Liver (tissue), 9 donors: ENCODE measurements around the gene MYMK. TPM values are rescaled to one million over a fixed set of nuclear protein-coding genes. Genes with fewer than 3 reads are reported as not detected.

Experiments
- DNase-seq: peaks from one replicate; pipeline ENCODE4 v3.0.0-alpha.2; 2017; ENCODE audit warnings: low spot score
- H3K27ac ChIP-seq, 2 donors: one replicate each; pipeline ENCODE4 v1.7.0; 2013; ENCODE audit warnings: inconsistent platforms in 2 of 2, low read length in 2 of 2, control low read depth in 1 of 2, low read depth in 1 of 2, mild to moderate bottlenecking in 1 of 2
- H3K27me3 ChIP-seq, 4 donors: one replicate each; pipeline versions ENCODE4 v1.6.1 to v1.7.0; 2013; ENCODE audit warnings: low read length in 3 of 4, inconsistent platforms in 1 of 4, mild to moderate bottlenecking in 1 of 4, moderate library complexity in 1 of 4; ENCODE audit not compliant: control insufficient read depth in 4 of 4, insufficient read depth in 4 of 4
- H3K36me3 ChIP-seq, 4 donors: one replicate each; pipeline versions ENCODE4 v1.6.1 to v1.7.0; 2013; ENCODE audit warnings: low read length in 3 of 4, mild to moderate bottlenecking in 3 of 4, low read depth in 1 of 4, moderate library complexity in 1 of 4; ENCODE audit not compliant: control insufficient read depth in 4 of 4, insufficient read depth in 3 of 4
- H3K4me1 ChIP-seq, 4 donors: one replicate each; pipeline versions ENCODE4 v1.6.1 to v1.7.0; 2013; ENCODE audit warnings: low read length in 3 of 4, mild to moderate bottlenecking in 3 of 4, moderate library complexity in 1 of 4; ENCODE audit not compliant: control insufficient read depth in 4 of 4, insufficient read depth in 4 of 4
- H3K4me3 ChIP-seq, 3 donors: one replicate each; pipeline versions ENCODE4 v1.6.1 to v1.7.0; 2013; ENCODE audit warnings: low read length in 3 of 3, control low read depth in 1 of 3, low read depth in 1 of 3, mild to moderate bottlenecking in 1 of 3
- H3K9ac ChIP-seq, 2 donors: one replicate each; pipeline ENCODE4 v1.7.0; 2013; ENCODE audit warnings: low read length in 2 of 2, mild to moderate bottlenecking in 2 of 2, moderate library complexity in 2 of 2, control low read depth in 1 of 2, low read depth in 1 of 2
- H3K9me3 ChIP-seq, 4 donors: one replicate each; pipeline versions ENCODE4 v1.6.1 to v1.7.0; 2013; ENCODE audit warnings: low read length in 3 of 4; ENCODE audit not compliant: control insufficient read depth in 4 of 4
- CTCF ChIP-seq: fragments of 150-350 bp; IDR thresholded peaks from 2 replicates; pipeline ENCODE4 v1.5.1; 2017; ENCODE audit warnings: improper control_type of control experiment, low read depth, low read length; ENCODE audit not compliant: missing input control
- FOXA1 ChIP-seq: IDR thresholded peaks from 2 replicates; pipeline ENCODE4 v1.6.1; 2016; ENCODE audit warnings: antibody characterized with exemption
- FOXA2 ChIP-seq: IDR thresholded peaks from 2 replicates; pipeline ENCODE4 v1.6.1; 2016; ENCODE audit warnings: antibody characterized with exemption
- GABPA ChIP-seq, 2 donors: IDR thresholded peaks in 1 of 2; conservative IDR thresholded peaks in 1 of 2; 2 replicates each; pipeline ENCODE4 v1.6.1; 2016; ENCODE audit warnings: antibody characterized with exemption in 2 of 2, mild to moderate bottlenecking in 1 of 2, moderate library complexity in 1 of 2
- HNF4A ChIP-seq, 2 donors: conservative IDR thresholded peaks; 2 replicates each; pipeline ENCODE4 v1.6.1; 2016; ENCODE audit warnings: antibody characterized with exemption in 2 of 2, mild to moderate bottlenecking in 2 of 2
- HNF4G ChIP-seq: IDR thresholded peaks from 2 replicates; pipeline ENCODE4 v1.6.1; 2016; ENCODE audit warnings: antibody characterized with exemption
- JUND ChIP-seq, 2 donors: IDR thresholded peaks; 2 replicates each; pipeline ENCODE4 v1.6.1; 2016; ENCODE audit warnings: antibody characterized with exemption in 2 of 2
- MAX ChIP-seq: IDR thresholded peaks from 2 replicates; pipeline ENCODE4 v1.6.1; 2016; ENCODE audit warnings: antibody characterized with exemption
- NR2F2 ChIP-seq: IDR thresholded peaks from 2 replicates; pipeline ENCODE4 v1.6.1; 2016; ENCODE audit warnings: antibody characterized with exemption
- RAD21 ChIP-seq, 2 donors: IDR thresholded peaks; 2 replicates each; pipeline ENCODE4 v1.6.1; 2016; ENCODE audit warnings: antibody characterized with exemption in 2 of 2, mild to moderate bottlenecking in 2 of 2
- SP1 ChIP-seq: IDR thresholded peaks from 2 replicates; pipeline ENCODE4 v1.6.1; 2018; ENCODE audit warnings: antibody characterized with exemption, mild to moderate bottlenecking
- TAF1 ChIP-seq: conservative IDR thresholded peaks from 2 replicates; pipeline ENCODE4 v1.6.1; 2016; ENCODE audit warnings: antibody characterized with exemption, mild to moderate bottlenecking
- YY1 ChIP-seq: IDR thresholded peaks from 2 replicates; pipeline ENCODE4 v1.6.1; 2016; ENCODE audit warnings: antibody characterized with exemption, mild to moderate bottlenecking
- ZBTB33 ChIP-seq: IDR thresholded peaks from 2 replicates; pipeline ENCODE4 v1.6.1; 2016; ENCODE audit warnings: antibody characterized with exemption
- WGBS: extraction: QIAGEN DNeasy Blood & Tissue Kit; methylation state at CpG from one replicate; pipeline ENCODE4 v1.1.7; 2013; 5-methylcytosine and 5-hydroxymethylcytosine counted together
- polyA plus RNA-seq, 2 donors: library from polyadenylated mRNA; stranded (reverse) in 1 of 2; unstranded in 1 of 2; fragments of 200-250 nt in 1 of 2; fragments of >200 nt in 1 of 2; fragmentation: Nextera tagmentation in 1 of 2; extraction: Ambion mirVana in 1 of 2; gene quantifications; one replicate each; pipeline versions ENCODE4 v1.2.1 to v1.2.3, GENCODE V29; 2013 to 2015
- total RNA-seq, 2 donors: library from RNA; depleted of rRNA; stranded (reverse); fragments of >200 nt; gene quantifications; one replicate each; pipeline ENCODE4 v1.2.3, GENCODE V29; 2014
- TF ChIP-seq, protein P1 (sequence below): IDR thresholded peaks from 2 replicates; pipeline ENCODE4 v1.6.1; 2016; ENCODE audit warnings: antibody characterized with exemption
- donor health status: healthy.
- donor health status: healthy.
- donor health status: healthy.
- donor health status: healthy.
- donor health status: healthy.

The MYMK gene
- total and polyA plus RNA-seq, 4 donors = not detected

GRCh38 chr9:133539991-133540697 is 15.4 kb upstream of the MYMK start:
- Histone ChIP-seq H3K27me3 (no peaks in the 10 kb centered on the region), H3K4me1 (peaks cover 0 to 36% (median 9%) of the 10 kb centered on the region in 4 donors), H3K9me3 (no peaks in the 10 kb centered on the region), H3K4me3 (no peak overlapping the region), H3K27ac (peak overlapping the region; percentile 46 to 51), H3K36me3 (peaks cover 0 to 11% (median 3%) of the 10 kb centered on the region in 4 donors), H3K9ac (no peak overlapping the region)
- 74% methylated on average over 22 of the region's 22 CpGs for WGBS
- DNase-seq = no peak
- TF ChIP-seq JUND (IDR thresholded peaks at IDR 0.05) (no peak), FOXA1 (no peak), RAD21 (IDR thresholded peaks at IDR 0.05) (no peak), CTCF (no peak), HNF4A (conservative IDR thresholded peaks at IDR 0.05) (no peak), HNF4G (no peak), NR2F2 (no peak), SP1 (no peak), YY1 (no peak), TAF1 (no peak), ZBTB33 (no peak), FOXA2 (no peak), MAX (no peak)
- TF ChIP-seq, protein P1, sequence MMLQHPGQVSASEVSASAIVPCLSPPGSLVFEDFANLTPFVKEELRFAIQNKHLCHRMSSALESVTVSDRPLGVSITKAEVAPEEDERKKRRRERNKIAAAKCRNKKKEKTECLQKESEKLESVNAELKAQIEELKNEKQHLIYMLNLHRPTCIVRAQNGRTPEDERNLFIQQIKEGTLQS = no peak

DNA sequence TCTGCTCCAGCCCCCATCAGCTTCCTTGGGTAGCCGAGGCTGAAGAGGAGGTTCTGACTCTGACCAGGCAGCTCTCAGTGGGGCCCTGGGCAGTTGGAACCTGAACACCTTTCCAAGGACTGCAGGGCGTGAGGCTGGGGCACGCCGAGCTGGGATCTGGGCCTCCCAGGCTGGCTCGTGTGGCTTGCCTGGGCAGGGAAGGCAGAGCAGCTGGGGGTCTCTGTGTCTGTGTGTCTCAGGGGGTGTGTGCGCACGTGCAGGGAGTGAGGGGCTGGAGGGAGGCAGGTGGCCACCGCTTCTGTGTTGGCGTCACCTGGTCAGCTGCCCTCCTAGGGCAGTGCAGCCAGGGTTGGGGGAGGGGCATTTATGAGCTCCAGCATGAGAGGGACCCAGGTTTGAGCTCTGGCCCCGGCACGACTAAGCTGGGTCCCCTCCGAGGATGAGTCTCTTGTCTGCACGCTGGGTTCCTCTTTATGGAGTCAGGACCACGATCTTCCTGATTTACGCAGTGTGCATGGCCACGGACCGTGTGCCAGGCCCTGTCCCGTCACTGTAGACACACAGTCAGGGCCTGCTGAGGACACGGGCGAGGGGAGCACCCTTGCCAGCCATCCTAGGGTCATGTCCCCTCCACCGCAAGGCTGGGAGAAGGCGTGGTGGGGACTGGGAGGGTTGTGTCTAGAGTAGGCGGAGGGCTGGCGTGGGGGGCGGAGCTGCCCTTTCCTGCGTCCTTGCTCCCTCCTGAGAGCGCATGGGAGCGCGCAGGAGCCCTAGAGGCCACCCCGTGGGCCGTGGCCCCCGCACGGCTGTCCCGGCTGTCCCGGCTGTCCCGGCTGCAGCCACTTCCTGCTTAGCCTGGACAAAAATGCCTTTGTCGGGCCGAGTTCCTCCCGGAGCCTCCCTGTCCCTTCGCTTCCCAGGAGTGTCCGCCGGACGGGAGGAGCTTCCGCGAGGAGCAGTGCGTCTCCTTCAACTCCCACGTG is 14.4 kb upstream of the MYMK start:
- H3K9me3 ChIP-seq = no peaks in the 10 kb centered on the region
- H3K27ac ChIP-seq = peak overlapping the region; percentile 46 to 51
- no peaks in the 10 kb centered on the region for H3K27me3 ChIP-seq
- H3K4me3 ChIP-seq = no peak overlapping the region
- peaks cover 6 to 36% (median 11%) of the 10 kb centered on the region in 4 donors for H3K4me1 ChIP-seq
- TF ChIP-seq GABPA (IDR thresholded peaks at IDR 0.05 in 1 of 2, conservative IDR thresholded peaks at IDR 0.05 in 1 of 2) (no peak), MAX (no peak), RAD21 (IDR thresholded peaks at IDR 0.05) (peak in 1 of 2 donors; percentile 24), NR2F2 (peak; percentile 36), YY1 (no peak), HNF4G (no peak), CTCF (no peak), ZBTB33 (no peak)
- WGBS = 61% methylated on average over 47 of the region's 47 CpGs
- no peak for DNase-seq
- H3K36me3 ChIP-seq = peaks cover 0 to 11% (median 3%) of the 10 kb centered on the region in 4 donors
- H3K9ac ChIP-seq = no peak overlapping the region
